DOHH2 (cell line): ENCODE data around the gene GJB6.

Experiments
- H3F3A ChIP-seq: fragments of 200-600 bp; sonication (generic), shearing (Covaris generic); 2 replicates; pipeline ENCODE4 v1.6.0; 2016; ENCODE audit warnings: antibody characterized with exemption, mild to moderate bottlenecking; ENCODE audit not compliant: control insufficient read depth, insufficient read depth
- H3K27ac ChIP-seq: fragments of 200-600 bp; sonication (generic); 2 replicates; pipeline ENCODE4 v1.5.1; 2014; ENCODE audit warnings: low read depth, mild to moderate bottlenecking, low read length, moderate library complexity
- H3K27me3 ChIP-seq: fragments of 200-600 bp; sonication (generic); 2 replicates; pipeline ENCODE4 v1.6.1; 2014; ENCODE audit warnings: mild to moderate bottlenecking, low read length, mixed read lengths; ENCODE audit not compliant: control insufficient read depth
- H3K36me3 ChIP-seq: fragments of 200-600 bp; sonication (generic); 2 replicates; pipeline ENCODE4 v1.6.1; 2014; ENCODE audit warnings: mild to moderate bottlenecking, low read length, moderate library complexity, mixed read lengths; ENCODE audit not compliant: control insufficient read depth
- H3K4me1 ChIP-seq: fragments of 200-600 bp; sonication (generic); 2 replicates; pipeline ENCODE4 v1.6.1; 2014; ENCODE audit warnings: mild to moderate bottlenecking, low read length, mixed read lengths; ENCODE audit not compliant: control insufficient read depth
- H3K4me2 ChIP-seq: fragments of 200-600 bp; sonication (generic); 2 replicates; pipeline ENCODE4 v1.6.0; 2014; ENCODE audit warnings: mild to moderate bottlenecking, low read length, moderate library complexity
- H3K4me3 ChIP-seq: fragments of 200-600 bp; sonication (generic); 2 replicates; pipeline ENCODE4 v1.5.1; 2014; ENCODE audit warnings: mild to moderate bottlenecking, low read length, mixed read lengths
- H3K79me2 ChIP-seq: fragments of 200-600 bp; sonication (generic); 2 replicates; pipeline ENCODE4 v1.6.1; 2014; ENCODE audit warnings: mild to moderate bottlenecking, low read length, mixed read lengths; ENCODE audit not compliant: control insufficient read depth
- H3K9me2 ChIP-seq: fragments of 200-600 bp; sonication (generic); replicated peaks from 2 replicates; pipeline ENCODE4 v1.6.1; 2014; ENCODE audit warnings: mild to moderate bottlenecking, low read length, mixed read lengths; ENCODE audit not compliant: control insufficient read depth
- H3K9me3 ChIP-seq: fragments of 200-600 bp; sonication (generic); 2 replicates; pipeline ENCODE4 v1.6.1; 2014; ENCODE audit warnings: antibody characterized with exemption, low read length, mixed read lengths; ENCODE audit not compliant: control insufficient read depth, insufficient read depth
- H4K20me1 ChIP-seq: fragments of 200-600 bp; sonication (generic); 2 replicates; pipeline ENCODE4 v1.6.0; 2014; ENCODE audit warnings: low read depth, mild to moderate bottlenecking, antibody characterized with exemption, low read length, moderate library complexity; ENCODE audit not compliant: control insufficient read depth, insufficient read depth
- CTCF ChIP-seq: fragments of 200-600 bp; sonication (generic); IDR thresholded peaks from one replicate; pipeline ENCODE4 v1.5.1; 2014; ENCODE audit warnings: antibody characterized with exemption, mild to moderate bottlenecking, low read depth, low read length; ENCODE audit not compliant: poor library complexity, severe bottlenecking
- EZH2phosphoT487 ChIP-seq: fragments of 200-600 bp; sonication (generic); IDR thresholded peaks from 2 replicates; pipeline ENCODE4 v1.6.1; 2017; ENCODE audit warnings: borderline replicate concordance, mild to moderate bottlenecking, antibody characterized with exemption, low read length, moderate library complexity, mixed read lengths

Gene GJB6

DNA sequence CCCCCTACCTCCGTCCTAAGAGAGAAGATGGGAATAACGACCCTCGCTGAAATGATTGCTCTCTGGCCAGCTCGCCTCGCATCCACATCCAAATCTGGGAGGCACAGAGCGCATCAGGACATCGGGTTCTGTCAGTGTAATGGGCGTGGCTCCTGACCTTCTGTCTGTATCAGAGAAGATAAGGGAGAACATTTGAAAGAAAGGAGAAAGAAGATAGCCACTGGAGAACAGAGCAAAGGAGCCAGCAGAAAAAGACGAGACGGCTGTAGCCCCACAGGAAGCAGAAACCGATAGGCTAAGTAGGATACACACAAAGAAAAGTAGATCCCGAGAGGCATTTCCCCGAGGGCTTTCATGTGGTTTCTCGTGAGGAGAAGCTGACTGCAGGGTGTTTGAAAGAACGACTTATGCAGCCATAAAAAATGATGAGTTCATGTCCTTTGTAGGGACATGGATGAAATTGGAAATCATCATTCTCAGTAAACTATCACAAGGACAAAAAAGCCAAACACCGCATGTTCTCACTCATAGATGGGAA is 25.4 kb downstream of the GJB6 start:
- TF ChIP-seq CTCF (no peak), EZH2phosphoT487 (no peak)
- Histone ChIP-seq H3K27me3 (peaks cover 3% of the 10 kb centered on the region), H3K79me2 (no peaks in the 10 kb centered on the region), H3K4me1 (no peaks in the 10 kb centered on the region), H3F3A (no peaks in the 10 kb centered on the region), H4K20me1 (no peaks in the 10 kb centered on the region), H3K4me2 (no peak overlapping the region), H3K9me3 (no peaks in the 10 kb centered on the region), H3K27ac (no peak overlapping the region), H3K36me3 (no peaks in the 10 kb centered on the region), H3K9me2 (no peaks in the 10 kb centered on the region), H3K4me3 (no peak overlapping the region)

- no peak for TF ChIP-seq CTCF
- no peak for TF ChIP-seq EZH2phosphoT487
- Histone ChIP-seq H3F3A (no peaks in the 10 kb centered on the region), H3K79me2 (no peaks in the 10 kb centered on the region), H3K27ac (no peak overlapping the region), H3K4me1 (no peaks in the 10 kb centered on the region), H3K27me3 (peaks cover 5% of the 10 kb centered on the region), H3K4me2 (no peak overlapping the region), H3K9me3 (no peaks in the 10 kb centered on the region), H3K36me3 (no peaks in the 10 kb centered on the region), H4K20me1 (no peaks in the 10 kb centered on the region), H3K4me3 (no peak overlapping the region), H3K9me2 (no peaks in the 10 kb centered on the region)
Measured at GRCh38 chr13:20206065-20206697, 25.9 kb downstream of the GJB6 start.

GRCh38 chr13:20198781-20199180 is 33.3 kb downstream of the GJB6 start:
- H3K27ac ChIP-seq, result no peak overlapping the region
- no peaks in the 10 kb centered on the region for H3F3A ChIP-seq
- no peaks in the 10 kb centered on the region for H3K36me3 ChIP-seq
- peaks cover 42% of the 10 kb centered on the region for H3K27me3 ChIP-seq
- no peaks in the 10 kb centered on the region for H4K20me1 ChIP-seq
- no peak overlapping the region for H3K4me3 ChIP-seq
- no peak overlapping the region for H3K4me2 ChIP-seq
- TF ChIP-seq EZH2phosphoT487 (no peak), CTCF (no peak)
- H3K79me2 ChIP-seq, result no peaks in the 10 kb centered on the region
- no peaks in the 10 kb centered on the region for H3K9me3 ChIP-seq
- H3K4me1 ChIP-seq, result no peaks in the 10 kb centered on the region
- H3K9me2 ChIP-seq, result no peaks in the 10 kb centered on the region
